HepG2 (cell line): ENCODE measurements around the gene RFX7. TPM values are rescaled to one million over a fixed set of nuclear protein-coding genes. Genes with fewer than 3 reads are reported as not detected.

Experiments
- ATAC-seq: fragments of 200-7000 bp; cut with Tn5 transposase; 3 replicates; pipeline ENCODE4 v1.9.1; 2020; ENCODE audit warnings: mild to moderate bottlenecking, moderate library complexity
- BruUV-seq: library from RNA; stranded (reverse); fragments of 400-500 nt; replicated peaks from 2 replicates; lab custom pipeline; 2021; lab: Mats Ljungman, UMichigan
- CTCF ChIA-PET: fragments of 300-600 bp; formaldehyde crosslinking; extraction: SDS; loops from one replicate; lab custom pipeline; 2021; ENCODE audit warnings: low total read pairs, inconsistent platforms, low intra/inter-chr PET ratio; lab: Yijun Ruan, JAX
- POLR2A ChIA-PET: fragments of 350-600 bp; sonication (Branson Sonifier 250); formaldehyde crosslinking; loops from one replicate; lab custom pipeline; 2020; ENCODE audit warnings: antibody characterized with exemption, inconsistent platforms; lab: Yijun Ruan, JAX
- DNase-seq: peaks from one replicate; pipeline ENCODE4 v3.0.0-alpha.2; 2015; ENCODE audit warnings: low spot score
- FAIRE-seq: peaks from 3 replicates; lab custom pipeline; 2011; peaks lifted over from hg19 to GRCh38; lab: Jason Lieb, UNC
- H2AFZ ChIP-seq: one replicate; pipeline ENCODE4 v1.6.1; 2011; ENCODE audit warnings: low read length, inconsistent platforms
- H3K27ac ChIP-seq: fragments of 300-600 bp; 3 replicates; pipeline ENCODE4 v1.8.0; 2011; ENCODE audit warnings: mixed run types, mild to moderate bottlenecking, mixed read lengths, low read length, inconsistent platforms; ENCODE audit not compliant: insufficient read depth; ENCODE audit errors: extremely low read length
- H3K27me3 ChIP-seq, 2 experiments: fragments of 200-600 bp in 1 of 2; 2 replicates in 1 of 2; 3 replicates in 1 of 2; pipeline versions ENCODE4 v1.6.0 to v1.8.0; 2011; ENCODE audit warnings: low read length in 2 of 2, mild to moderate bottlenecking in 2 of 2, moderate library complexity in 2 of 2, inconsistent platforms in 1 of 2; ENCODE audit not compliant: insufficient read depth in 2 of 2, control insufficient read depth in 1 of 2
- H3K36me3 ChIP-seq, 2 experiments: fragments of 200-600 bp in 1 of 2; replicated peaks in 1 of 2; 2 replicates in 1 of 2; 3 replicates in 1 of 2; pipeline versions ENCODE4 v1.5.1 to v1.8.0; 2011; ENCODE audit warnings: low read length in 2 of 2, inconsistent platforms in 1 of 2; ENCODE audit not compliant: insufficient read depth in 2 of 2, control insufficient read depth in 1 of 2
- H3K4me1 ChIP-seq: 2 replicates; pipeline ENCODE4 v1.5.1; 2012; ENCODE audit warnings: low read length, inconsistent platforms; ENCODE audit not compliant: insufficient read depth
- H3K4me2 ChIP-seq: 2 replicates; pipeline ENCODE4 v1.6.0; 2011; ENCODE audit warnings: low read depth, low read length, inconsistent platforms
- H3K4me3 ChIP-seq, 3 experiments: fragments of 200-600 bp in 1 of 3; sonication (generic), shearing (Covaris generic) in 1 of 3; replicated peaks in 1 of 3; 2 replicates each; pipeline ENCODE4 v1.5.1; 2011 to 2016; ENCODE audit warnings: low read length in 3 of 3, inconsistent platforms in 2 of 3, low read depth in 2 of 3, mild to moderate bottlenecking in 2 of 3, control low read depth in 1 of 3, mixed read lengths in 1 of 3; ENCODE audit not compliant: insufficient read depth in 1 of 3
- H3K79me2 ChIP-seq: one replicate; pipeline ENCODE4 v1.6.1; 2011; ENCODE audit warnings: low read length, inconsistent platforms; ENCODE audit not compliant: insufficient read depth
- H3K9ac ChIP-seq: 2 replicates; pipeline ENCODE4 v1.6.0; 2011; ENCODE audit warnings: mild to moderate bottlenecking, low read depth, low read length, inconsistent platforms; ENCODE audit not compliant: insufficient read depth
- H3K9me3 ChIP-seq: 2 replicates; pipeline ENCODE4 v1.5.1; 2012; ENCODE audit warnings: mild to moderate bottlenecking, low read length
- H4K20me1 ChIP-seq: 2 replicates; pipeline ENCODE4 v1.6.0; 2011; ENCODE audit warnings: inconsistent platforms, mild to moderate bottlenecking, low read length, moderate library complexity; ENCODE audit not compliant: insufficient read depth
- ATF2 ChIP-seq: sonication (generic); formaldehyde crosslinking; IDR thresholded peaks from 2 replicates; pipeline ENCODE4 v1.4.0; 2020; ENCODE audit warnings: missing genetic modification reagents
- LCORL ChIP-seq, 2 experiments: fragments of 450-650 bp in 1 of 2; sonication (generic) in 1 of 2; formaldehyde crosslinking in 1 of 2; IDR thresholded peaks; 2 replicates each; pipeline versions ENCODE4 v1.5.0 to v1.6.1; 2017 to 2020; ENCODE audit warnings: antibody characterized with exemption in 1 of 2, missing genetic modification reagents in 1 of 2
- TFDP1 ChIP-seq: IDR thresholded peaks from 2 replicates; pipeline ENCODE4 v1.6.1; 2016; ENCODE audit warnings: missing compliant biosample characterization, missing genetic modification reagents, borderline replicate concordance
- THAP11 ChIP-seq: IDR thresholded peaks from 2 replicates; pipeline ENCODE4 v1.6.1; 2016; ENCODE audit warnings: missing biosample characterization, missing genetic modification reagents
- TOE1 ChIP-seq: sonication (generic); formaldehyde crosslinking; IDR thresholded peaks from 2 replicates; pipeline ENCODE4 v1.4.0; 2020; ENCODE audit warnings: mild to moderate bottlenecking, missing genetic modification reagents
- ZFP41 ChIP-seq: sonication (generic); formaldehyde crosslinking; IDR thresholded peaks from 2 replicates; pipeline ENCODE4 v1.4.0; 2020; ENCODE audit warnings: mild to moderate bottlenecking, missing genetic modification reagents, borderline replicate concordance
- ZNF232 ChIP-seq: sonication (generic); formaldehyde crosslinking; IDR thresholded peaks from 2 replicates; pipeline ENCODE4 v1.4.0; 2020; ENCODE audit warnings: missing genetic modification reagents, borderline replicate concordance
- ZNF3 ChIP-seq: IDR thresholded peaks from 2 replicates; pipeline ENCODE4 v1.7.0; 2017; ENCODE audit warnings: inconsistent platforms
- ZNF34 ChIP-seq: sonication (generic); formaldehyde crosslinking; IDR thresholded peaks from 2 replicates; pipeline ENCODE4 v1.4.0; 2020; ENCODE audit warnings: mild to moderate bottlenecking, missing genetic modification reagents, borderline replicate concordance
- ZNF891 ChIP-seq: sonication (generic); formaldehyde crosslinking; IDR thresholded peaks from 2 replicates; pipeline ENCODE4 v1.5.0; 2020; ENCODE audit warnings: mild to moderate bottlenecking, missing genetic modification reagents
- WGBS: methylation state at CpG from one replicate; pipeline ENCODE4 v1.1.6; 2017; ENCODE audit warnings: low lambda C conversion rate; 5-methylcytosine and 5-hydroxymethylcytosine counted together
- in situ Hi-C: cut with HindIII; loops from 2 replicates; pipeline ENCODE4 v1.10.0; 2017; ENCODE audit warnings: low pct_unique_long_range_greater_than_20kb; ENCODE audit not compliant: extremely low pct_ligation_motif_present
- intact Hi-C: fragments of 100-400 bp; cut with micrococcal nuclease; formaldehyde crosslinking; loops from one replicate; pipeline ENCODE4 v1.10.0; 2022; ENCODE audit not compliant: unreplicated experiment
- polyA plus RNA-seq, 8 experiments: library from polyadenylated mRNA; depleted of rRNA in 3 of 8; stranded (reverse) in 7 of 8; unstranded in 1 of 8; fragments of >200 nt; fragmentation: Illumina TruSeq in 4 of 8; extraction: Trizol in 4 of 8; gene quantifications; 2 replicates each; pipeline versions ENCODE4 v1.2.1 to v1.2.3, GENCODE V29; 2011 to 2016; ENCODE audit warnings: low read depth in 4 of 8, missing spikeins in 1 of 8, mixed read lengths in 1 of 8; ENCODE audit not compliant: insufficient read depth in 1 of 8
- total RNA-seq, 5 experiments: library from RNA; depleted of rRNA; stranded (reverse); fragments of >200 nt; fragmentation: Illumina TruSeq; extraction: Trizol; gene quantifications; 2 replicates each; pipeline ENCODE4 v1.2.3, GENCODE V29; 2016; ENCODE audit warnings: low read depth in 1 of 5
- TF ChIP-seq, protein P1 (sequence below): sonication (generic); formaldehyde crosslinking; IDR thresholded peaks from 2 replicates; pipeline ENCODE4 v1.5.0; 2020; ENCODE audit warnings: mild to moderate bottlenecking, missing genetic modification reagents

Gene RFX7
- total and polyA plus RNA-seq, 2 of the 13 experiments (the other 11 are each of a cell fraction or from before 2014, with no cell fraction given): 8.5 to 10.4 TPM

DNA sequence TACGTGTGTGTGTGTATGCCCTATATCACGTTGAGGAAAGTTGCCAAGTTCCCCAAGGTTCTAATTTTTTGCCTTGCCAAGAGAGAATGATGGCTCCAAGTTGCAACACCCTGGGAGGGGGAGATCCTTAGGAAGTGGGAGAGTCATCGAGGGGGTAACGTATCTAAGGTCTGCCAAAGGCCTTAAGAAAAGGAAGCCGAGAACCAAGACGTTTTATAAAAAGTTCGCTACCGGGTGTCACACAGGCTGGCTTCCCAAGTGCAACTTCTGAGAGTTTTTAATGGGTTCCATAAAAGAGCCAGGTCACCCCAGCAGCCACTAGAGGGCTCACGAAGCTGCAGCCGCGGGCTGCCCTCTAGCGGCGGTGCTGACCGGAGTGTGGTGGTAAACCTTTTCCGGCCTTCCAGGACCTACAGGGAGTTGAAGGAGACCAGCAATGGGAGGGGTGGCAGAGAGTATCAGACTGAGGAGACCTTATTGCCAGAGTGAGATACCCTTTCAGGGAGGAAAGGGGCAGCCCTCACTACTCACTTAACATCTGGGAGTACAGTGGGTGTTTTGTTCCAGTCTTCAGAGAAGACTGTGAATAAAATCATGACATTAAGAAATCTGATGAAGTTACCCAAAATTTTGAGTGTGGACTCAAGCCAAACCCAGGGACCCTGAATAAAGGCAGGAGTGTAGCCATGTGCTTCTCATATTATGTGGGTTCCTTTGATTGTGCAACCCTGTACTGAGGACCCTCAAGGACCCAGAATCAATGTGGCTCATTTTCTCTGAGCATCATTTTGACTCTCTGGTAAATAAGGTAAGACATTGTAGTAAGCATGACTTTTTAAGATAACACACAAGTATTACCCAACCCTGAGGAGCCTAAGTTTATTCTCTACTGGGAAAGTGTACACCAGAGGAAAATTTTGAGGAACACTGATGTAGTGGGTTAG is 2.5 kb upstream of the RFX7 start (continued):
- TF ChIP-seq LCORL (IDR thresholded peaks at IDR 0.05) (no peak), LCORL (CRISPR knock-in tag; IDR thresholded peaks at IDR 0.05) (no peak), ZFP41 (CRISPR knock-in tag) (no peak), ZNF34 (CRISPR knock-in tag) (no peak; the same call in 1 of the 2 replicates), TOE1 (CRISPR knock-in tag) (no peak), THAP11 (peak; percentile 77), ZNF3 (CRISPR knock-in tag) (no peak), TFDP1 (CRISPR knock-in tag) (no peak; the same call in 1 of the 2 replicates)

GRCh38 chr15:56244811-56245576 is 1.3 kb upstream of the RFX7 start:
- H3K79me2 ChIP-seq: peaks cover 35% of the 10 kb centered on the region
- peak; percentile 92 for FAIRE-seq
- peak overlapping the region; percentile 77 to 84 (median 77) for H3K4me3 ChIP-seq
- TF ChIP-seq, protein P1, sequence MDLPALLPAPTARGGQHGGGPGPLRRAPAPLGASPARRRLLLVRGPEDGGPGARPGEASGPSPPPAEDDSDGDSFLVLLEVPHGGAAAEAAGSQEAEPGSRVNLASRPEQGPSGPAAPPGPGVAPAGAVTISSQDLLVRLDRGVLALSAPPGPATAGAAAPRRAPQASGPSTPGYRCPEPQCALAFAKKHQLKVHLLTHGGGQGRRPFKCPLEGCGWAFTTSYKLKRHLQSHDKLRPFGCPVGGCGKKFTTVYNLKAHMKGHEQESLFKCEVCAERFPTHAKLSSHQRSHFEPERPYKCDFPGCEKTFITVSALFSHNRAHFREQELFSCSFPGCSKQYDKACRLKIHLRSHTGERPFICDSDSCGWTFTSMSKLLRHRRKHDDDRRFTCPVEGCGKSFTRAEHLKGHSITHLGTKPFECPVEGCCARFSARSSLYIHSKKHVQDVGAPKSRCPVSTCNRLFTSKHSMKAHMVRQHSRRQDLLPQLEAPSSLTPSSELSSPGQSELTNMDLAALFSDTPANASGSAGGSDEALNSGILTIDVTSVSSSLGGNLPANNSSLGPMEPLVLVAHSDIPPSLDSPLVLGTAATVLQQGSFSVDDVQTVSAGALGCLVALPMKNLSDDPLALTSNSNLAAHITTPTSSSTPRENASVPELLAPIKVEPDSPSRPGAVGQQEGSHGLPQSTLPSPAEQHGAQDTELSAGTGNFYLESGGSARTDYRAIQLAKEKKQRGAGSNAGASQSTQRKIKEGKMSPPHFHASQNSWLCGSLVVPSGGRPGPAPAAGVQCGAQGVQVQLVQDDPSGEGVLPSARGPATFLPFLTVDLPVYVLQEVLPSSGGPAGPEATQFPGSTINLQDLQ: no peak
- peak; percentile 16; the same call in 1 of the 2 replicates for TF ChIP-seq ATF2 (CRISPR knock-in tag)
- 0 out of 2 replicates have a peak, but pooled peaks have one; percentile 18 for TF ChIP-seq ZNF891 (CRISPR knock-in tag)
- 0 out of 2 replicates have a peak, but pooled peaks have one; percentile 36 for TF ChIP-seq ZNF232

More at GRCh38 chr15:56244811-56245576, 1.3 kb upstream of the RFX7 start:
- H3K9ac ChIP-seq: peak overlapping the region; percentile 76
- in situ Hi-C loops: loop anchor here (5.0 kb wide), 1 partner anchor 187 kb away; no protein-coding TSS in a partner anchor
- H4K20me1 ChIP-seq: no peaks in the 10 kb centered on the region; the same call in 1 of the 2 replicates
- no TSS peak for BruUV-seq
- peak; percentile 85 for DNase-seq
- intact Hi-C loops: loop anchor here (5.0 kb wide), 1 partner anchor 58 kb away; no protein-coding TSS in a partner anchor
- H3K36me3 ChIP-seq: no peaks in the 10 kb centered on the region; a peak in 1 of 5 replicates
- 2% methylated on average over 9 of the region's 10 CpGs for WGBS
- H3K9me3 ChIP-seq: no peaks in the 10 kb centered on the region
- peak overlapping the region; percentile 98 for H2AFZ ChIP-seq
- no peaks in the 10 kb centered on the region; a peak in 1 of 5 replicates for H3K27me3 ChIP-seq
- H3K4me1 ChIP-seq: peaks cover 25% of the 10 kb centered on the region
- H3K27ac ChIP-seq: peak overlapping the region; percentile 98
- ChIA-PET POLR2A (interaction anchor here (0.7 to 1.4 kb wide), 5 partner anchors 13 to 251 kb away, joined by 3 to 8 read pairs (median 5); partner anchors contain the start of genes MNS1 and NEDD4), CTCF (interaction anchor here (1.1 to 3.1 kb wide), 2 partner anchors 120 to 184 kb away, joined by 4 to 57 read pairs; partner anchors contain the start of gene TEX9)
- ATAC-seq: peak; percentile 81
- H3K4me2 ChIP-seq: peak overlapping the region; percentile 95
